ENCODE data around the gene F5. TPM values are rescaled to one million over a fixed set of nuclear protein-coding genes. Genes with fewer than 3 reads are reported as not detected.

The F5 gene
- total and polyA plus RNA-seq, 2 of the 13 experiments (the other 11 are each of a cell fraction or from before 2014, with no cell fraction given): 38.3 to 64.0 TPM

DNA sequence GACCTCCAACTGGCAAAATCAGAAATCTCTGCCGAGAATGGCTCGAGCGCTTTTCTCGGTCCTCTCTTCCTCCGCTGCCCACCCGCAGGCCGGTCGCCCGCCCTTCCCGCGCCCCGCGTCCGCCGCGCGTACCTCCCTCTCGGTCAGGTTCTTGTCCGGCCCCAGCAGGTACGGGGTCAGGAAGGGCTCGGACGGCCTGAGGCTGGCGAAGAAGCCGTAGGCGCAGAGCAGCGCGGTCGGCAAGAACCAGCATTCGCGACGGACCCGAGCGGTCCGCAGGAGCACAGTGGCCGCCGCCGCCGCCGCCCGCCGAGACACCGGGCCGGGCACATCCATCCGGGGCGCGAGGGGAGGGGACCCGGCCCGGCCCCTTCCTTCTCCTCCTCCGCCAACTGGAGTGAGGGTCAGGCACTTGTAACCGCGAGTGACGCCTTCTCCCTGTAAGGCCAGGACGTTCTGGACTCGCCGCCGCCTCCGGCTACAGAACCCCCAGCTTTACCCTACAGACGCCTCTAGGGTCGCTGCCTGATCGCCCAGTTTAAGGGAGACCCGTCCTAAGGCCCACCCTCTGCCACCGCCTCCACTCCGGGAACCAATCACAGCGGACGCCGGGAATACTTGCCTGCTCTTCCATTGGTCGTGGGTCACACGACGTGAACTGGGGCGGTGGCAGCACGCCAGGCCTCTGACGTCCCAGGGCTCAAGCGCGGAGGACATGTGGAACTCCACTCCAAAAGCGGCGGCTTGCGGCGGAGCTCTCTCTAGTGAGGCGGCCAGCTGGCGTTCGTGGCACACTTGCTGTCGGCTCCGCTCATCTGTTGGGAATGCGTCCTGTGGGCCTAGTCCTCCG, 100.6 kb downstream of the F5 start, which contains the start of gene SLC19A2 (continued):
- TF ChIP-seq ZFP36 (IDR thresholded peaks at IDR 0.05; ENCODE audit: borderline replicate concordance, low read depth, low read length, partially characterized antibody) (no peak), NR1H2 (CRISPR knock-in tag; IDR thresholded peaks at IDR 0.05; ENCODE audit: borderline replicate concordance, low read depth) (0 out of 2 replicates have a peak, but pooled peaks have one; percentile 21), ZNF329 (CRISPR knock-in tag; IDR thresholded peaks at IDR 0.05; ENCODE audit: low read depth) (no peak; the same call in 1 of the 2 replicates), MAZ (IDR thresholded peaks at IDR 0.05; ENCODE audit: borderline replicate concordance, low read depth, low read length) (no peak), MAZ (CRISPR knock-in tag; IDR thresholded peaks at IDR 0.05; ENCODE audit: low read depth) (peak; percentile 85), SIN3A (IDR thresholded peaks at IDR 0.05; ENCODE audit: borderline replicate concordance, low read depth, low read length) (peak; percentile 95; the same call in 1 of the 2 replicates), ZFP36L1 (CRISPR knock-in tag; IDR thresholded peaks at IDR 0.05) (no peak), KLF6 (CRISPR knock-in tag; IDR thresholded peaks at IDR 0.05) (no peak; the same call in 1 of the 2 replicates), CHCHD3 (CRISPR knock-in tag; IDR thresholded peaks at IDR 0.05) (no peak), ADNP (CRISPR knock-in tag; IDR thresholded peaks at IDR 0.05) (no peak), HIVEP1 (CRISPR knock-in tag; IDR thresholded peaks at IDR 0.05) (peak; percentile 68), ZC3H4 (CRISPR knock-in tag; IDR thresholded peaks at IDR 0.05; ENCODE audit: borderline replicate concordance) (0 out of 2 replicates have a peak, but pooled peaks have one; percentile 39), ZNF720 (CRISPR knock-in tag; IDR thresholded peaks at IDR 0.05) (no peak), ISX (CRISPR knock-in tag; conservative IDR thresholded peaks at IDR 0.05) (0 out of 2 replicates have a peak, but pooled peaks have one; percentile 52), RAD21 (CRISPR knock-in tag; IDR thresholded peaks at IDR 0.05) (peak; percentile 11; the same call in 1 of the 2 replicates), CEBPB (IDR thresholded peaks at IDR 0.05; ENCODE audit: borderline replicate concordance, low read depth, low read length) (no peak), HDAC2 (CRISPR knock-in tag; IDR thresholded peaks at IDR 0.05) (peak; percentile 59), FOXJ3 (CRISPR knock-in tag; IDR thresholded peaks at IDR 0.05; ENCODE audit: borderline replicate concordance) (peak; percentile 81; the same call in 1 of the 2 replicates), ZNF83 (CRISPR knock-in tag; IDR thresholded peaks at IDR 0.05; ENCODE audit: borderline replicate concordance) (no peak), NCOA2 (CRISPR knock-in tag; IDR thresholded peaks at IDR 0.05) (no peak; the same call in 1 of the 2 replicates)
- TF ChIP-seq, protein P1, sequence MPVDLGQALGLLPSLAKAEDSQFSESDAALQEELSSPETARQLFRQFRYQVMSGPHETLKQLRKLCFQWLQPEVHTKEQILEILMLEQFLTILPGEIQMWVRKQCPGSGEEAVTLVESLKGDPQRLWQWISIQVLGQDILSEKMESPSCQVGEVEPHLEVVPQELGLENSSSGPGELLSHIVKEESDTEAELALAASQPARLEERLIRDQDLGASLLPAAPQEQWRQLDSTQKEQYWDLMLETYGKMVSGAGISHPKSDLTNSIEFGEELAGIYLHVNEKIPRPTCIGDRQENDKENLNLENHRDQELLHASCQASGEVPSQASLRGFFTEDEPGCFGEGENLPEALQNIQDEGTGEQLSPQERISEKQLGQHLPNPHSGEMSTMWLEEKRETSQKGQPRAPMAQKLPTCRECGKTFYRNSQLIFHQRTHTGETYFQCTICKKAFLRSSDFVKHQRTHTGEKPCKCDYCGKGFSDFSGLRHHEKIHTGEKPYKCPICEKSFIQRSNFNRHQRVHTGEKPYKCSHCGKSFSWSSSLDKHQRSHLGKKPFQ (CRISPR knock-in tag; IDR thresholded peaks at IDR 0.05; ENCODE audit: insufficient replicate concordance): peak; percentile 66
- TF ChIP-seq, protein P2, sequence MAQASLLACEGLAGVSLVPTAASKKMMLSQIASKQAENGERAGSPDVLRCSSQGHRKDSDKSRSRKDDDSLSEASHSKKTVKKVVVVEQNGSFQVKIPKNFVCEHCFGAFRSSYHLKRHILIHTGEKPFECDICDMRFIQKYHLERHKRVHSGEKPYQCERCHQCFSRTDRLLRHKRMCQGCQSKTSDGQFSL (CRISPR knock-in tag; IDR thresholded peaks at IDR 0.05): no peak
- TF ChIP-seq, protein P3, sequence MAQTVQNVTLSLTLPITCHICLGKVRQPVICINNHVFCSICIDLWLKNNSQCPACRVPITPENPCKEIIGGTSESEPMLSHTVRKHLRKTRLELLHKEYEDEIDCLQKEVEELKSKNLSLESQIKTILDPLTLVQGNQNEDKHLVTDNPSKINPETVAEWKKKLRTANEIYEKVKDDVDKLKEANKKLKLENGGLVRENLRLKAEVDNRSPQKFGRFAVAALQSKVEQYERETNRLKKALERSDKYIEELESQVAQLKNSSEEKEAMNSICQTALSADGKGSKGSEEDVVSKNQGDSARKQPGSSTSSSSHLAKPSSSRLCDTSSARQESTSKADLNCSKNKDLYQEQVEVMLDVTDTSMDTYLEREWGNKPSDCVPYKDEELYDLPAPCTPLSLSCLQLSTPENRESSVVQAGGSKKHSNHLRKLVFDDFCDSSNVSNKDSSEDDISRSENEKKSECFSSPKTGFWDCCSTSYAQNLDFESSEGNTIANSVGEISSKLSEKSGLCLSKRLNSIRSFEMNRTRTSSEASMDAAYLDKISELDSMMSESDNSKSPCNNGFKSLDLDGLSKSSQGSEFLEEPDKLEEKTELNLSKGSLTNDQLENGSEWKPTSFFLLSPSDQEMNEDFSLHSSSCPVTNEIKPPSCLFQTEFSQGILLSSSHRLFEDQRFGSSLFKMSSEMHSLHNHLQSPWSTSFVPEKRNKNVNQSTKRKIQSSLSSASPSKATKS (CRISPR knock-in tag; IDR thresholded peaks at IDR 0.05): 0 out of 2 replicates have a peak, but pooled peaks have one; percentile 58
- TF ChIP-seq, protein P4, sequence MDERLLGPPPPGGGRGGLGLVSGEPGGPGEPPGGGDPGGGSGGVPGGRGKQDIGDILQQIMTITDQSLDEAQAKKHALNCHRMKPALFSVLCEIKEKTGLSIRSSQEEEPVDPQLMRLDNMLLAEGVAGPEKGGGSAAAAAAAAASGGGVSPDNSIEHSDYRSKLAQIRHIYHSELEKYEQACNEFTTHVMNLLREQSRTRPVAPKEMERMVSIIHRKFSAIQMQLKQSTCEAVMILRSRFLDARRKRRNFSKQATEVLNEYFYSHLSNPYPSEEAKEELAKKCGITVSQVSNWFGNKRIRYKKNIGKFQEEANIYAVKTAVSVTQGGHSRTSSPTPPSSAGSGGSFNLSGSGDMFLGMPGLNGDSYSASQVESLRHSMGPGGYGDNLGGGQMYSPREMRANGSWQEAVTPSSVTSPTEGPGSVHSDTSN (CRISPR knock-in tag; IDR thresholded peaks at IDR 0.05): no peak

Measured in HepG2 (cell line).